ENCODE data around the gene PSMA1. TPM values are rescaled to one million over a fixed set of nuclear protein-coding genes. Genes with fewer than 3 reads are reported as not detected.

Gene PSMA1
- total and polyA plus RNA-seq, 2 donors from 2014 or later: 118 to 133 TPM

- H3K27me3 ChIP-seq (ENCODE audit: control insufficient read depth, insufficient read depth, low read length): no peaks in the 10 kb centered on the region
- no peak overlapping the region for H3K9ac ChIP-seq (ENCODE audit: low read length in 3 of 3)
- no peak for TF ChIP-seq CTCF (IDR thresholded peaks at IDR 0.05; ENCODE audit: borderline replicate concordance, extremely low read depth, insufficient read depth)
- no peak overlapping the region for H3K27ac ChIP-seq (ENCODE audit: low read depth in 2 of 2, low read length in 2 of 2)
- FAIRE-seq (no peak), DNase-seq (no peak)
- intact Hi-C loops (cut with DNase I): no loop called here
- H3K4me1 ChIP-seq (ENCODE audit: control insufficient read depth in 2 of 3, insufficient read depth in 2 of 3, low read depth in 1 of 3, low read length in 3 of 3): no peaks in the 10 kb centered on the region
- peaks cover 12 to 51% (median 28%) of the 10 kb centered on the region in 3 donors for H3K36me3 ChIP-seq (ENCODE audit: control insufficient read depth in 2 of 3, insufficient read depth in 3 of 3, low read length in 3 of 3)
- H3K4me3 ChIP-seq (ENCODE audit: low read length in 3 of 3): no peak overlapping the region
- no peaks in the 10 kb centered on the region for H3K9me3 ChIP-seq (ENCODE audit: control insufficient read depth in 2 of 3, insufficient read depth in 1 of 3, low read length in 3 of 3)
Measured at GRCh38 chr11:14506532-14506931, 13.7 kb downstream of the PSMA1 start.

DNA sequence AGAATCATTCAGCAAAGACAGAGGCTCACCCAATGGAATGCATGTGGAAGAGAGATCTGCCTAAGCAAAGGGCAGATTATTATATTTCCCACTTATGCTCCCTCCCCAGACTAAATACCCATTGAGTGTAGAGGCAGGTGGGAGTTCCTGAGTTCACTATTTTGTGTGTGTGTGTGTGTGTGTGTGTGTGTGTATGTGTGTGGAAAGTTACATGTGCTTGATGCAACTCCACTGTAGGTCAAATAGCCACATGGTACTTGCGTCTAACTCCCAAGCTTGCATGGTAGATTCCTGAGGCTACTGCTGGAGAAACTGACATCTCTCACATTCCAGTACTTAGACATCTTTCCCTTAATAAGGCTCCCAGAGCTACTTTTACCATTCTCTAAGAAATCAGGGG, 17.2 kb downstream of the PSMA1 start:
- FAIRE-seq (no peak), DNase-seq (no peak)
- no peak overlapping the region for H3K4me3 ChIP-seq (ENCODE audit: low read length in 3 of 3)
- no peak for TF ChIP-seq CTCF (IDR thresholded peaks at IDR 0.05; ENCODE audit: borderline replicate concordance, extremely low read depth, insufficient read depth)
- H3K36me3 ChIP-seq (ENCODE audit: control insufficient read depth in 2 of 3, insufficient read depth in 3 of 3, low read length in 3 of 3): peaks cover 3 to 31% (median 15%) of the 10 kb centered on the region in 3 donors
- no peaks in the 10 kb centered on the region for H3K4me1 ChIP-seq (ENCODE audit: control insufficient read depth in 2 of 3, insufficient read depth in 2 of 3, low read depth in 1 of 3, low read length in 3 of 3)
- no peak overlapping the region for H3K27ac ChIP-seq (ENCODE audit: low read depth in 2 of 2, low read length in 2 of 2)
- no peaks in the 10 kb centered on the region for H3K27me3 ChIP-seq (ENCODE audit: control insufficient read depth, insufficient read depth, low read length)
- intact Hi-C loops (cut with DNase I): no loop called here
- no peak overlapping the region for H3K9ac ChIP-seq (ENCODE audit: low read length in 3 of 3)
- no peaks in the 10 kb centered on the region for H3K9me3 ChIP-seq (ENCODE audit: control insufficient read depth in 2 of 3, insufficient read depth in 1 of 3, low read length in 3 of 3)

DNA sequence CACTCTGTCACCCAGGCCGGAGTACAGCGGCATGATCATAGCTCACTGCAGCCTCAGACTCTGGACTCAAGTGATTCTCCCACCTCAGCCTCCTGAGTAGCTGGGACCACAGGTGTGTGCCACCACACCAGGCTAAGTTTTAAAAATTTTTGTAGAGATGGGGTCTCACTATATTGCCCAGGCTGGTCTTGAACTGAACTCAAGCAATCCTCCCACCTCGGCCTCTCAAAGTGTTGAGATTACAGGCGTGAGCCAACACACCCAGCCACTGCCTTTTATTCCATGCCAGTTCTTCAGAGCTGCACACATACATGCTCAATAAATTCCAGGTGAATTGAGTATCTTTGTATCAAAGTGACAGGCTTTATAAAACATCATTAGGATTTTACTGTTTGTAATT, 18.1 kb downstream of the PSMA1 start:
- Histone ChIP-seq H3K9ac (ENCODE audit: low read length in 3 of 3) (no peak overlapping the region), H3K36me3 (ENCODE audit: control insufficient read depth in 2 of 3, insufficient read depth in 3 of 3, low read length in 3 of 3) (peaks cover 5 to 26% (median 11%) of the 10 kb centered on the region in 3 donors), H3K27me3 (ENCODE audit: control insufficient read depth, insufficient read depth, low read length) (no peaks in the 10 kb centered on the region), H3K27ac (ENCODE audit: low read depth in 2 of 2, low read length in 2 of 2) (no peak overlapping the region), H3K4me1 (ENCODE audit: control insufficient read depth in 2 of 3, insufficient read depth in 2 of 3, low read depth in 1 of 3, low read length in 3 of 3) (no peaks in the 10 kb centered on the region), H3K4me3 (ENCODE audit: low read length in 3 of 3) (no peak overlapping the region), H3K9me3 (ENCODE audit: control insufficient read depth in 2 of 3, insufficient read depth in 1 of 3, low read length in 3 of 3) (no peaks in the 10 kb centered on the region)
- no peak for DNase-seq
- intact Hi-C loops (cut with DNase I): no loop called here
- no peak for TF ChIP-seq CTCF (IDR thresholded peaks at IDR 0.05; ENCODE audit: borderline replicate concordance, extremely low read depth, insufficient read depth)
- FAIRE-seq: no peak

- DNase-seq (peak in 4 of 5 donors; percentile 35 to 74 (median 64)), FAIRE-seq (no peak)
- Histone ChIP-seq H3K4me3 (ENCODE audit: low read length in 3 of 3) (peak overlapping the region; percentile 96 to 98 (median 98)), H3K9me3 (ENCODE audit: control insufficient read depth in 2 of 3, insufficient read depth in 1 of 3, low read length in 3 of 3) (no peaks in the 10 kb centered on the region), H3K27me3 (ENCODE audit: control insufficient read depth, insufficient read depth, low read length) (no peaks in the 10 kb centered on the region), H3K4me1 (ENCODE audit: control insufficient read depth in 2 of 3, insufficient read depth in 2 of 3, low read depth in 1 of 3, low read length in 3 of 3) (no peaks in the 10 kb centered on the region), H3K27ac (ENCODE audit: low read depth in 2 of 2, low read length in 2 of 2) (peak overlapping the region; percentile 86 to 88), H3K9ac (ENCODE audit: low read length in 3 of 3) (peak overlapping the region; percentile 53 to 95 (median 74)), H3K36me3 (ENCODE audit: control insufficient read depth in 2 of 3, insufficient read depth in 3 of 3, low read length in 3 of 3) (peaks cover 2 to 19% (median 5%) of the 10 kb centered on the region in 3 donors)
- no peak for TF ChIP-seq CTCF (IDR thresholded peaks at IDR 0.05; ENCODE audit: borderline replicate concordance, extremely low read depth, insufficient read depth)
- intact Hi-C loops (cut with DNase I): no loop called here
Measured at GRCh38 chr11:14500181-14500651, 20.0 kb downstream of the PSMA1 start.

Data from kidney (tissue), 14 donors.